Esophagus (tissue), 2 donors: ENCODE measurements around the gene CTSA. TPM values are rescaled to one million over a fixed set of nuclear protein-coding genes. Genes with fewer than 3 reads are reported as not detected.

Experiments
- H3K27ac ChIP-seq, 2 donors: one replicate each; pipeline ENCODE4 v1.5.1; 2013; ENCODE audit warnings: low read depth in 2 of 2, mild to moderate bottlenecking in 2 of 2, inconsistent platforms in 1 of 2, low read length in 1 of 2, moderate library complexity in 1 of 2
- H3K27me3 ChIP-seq, 2 donors: one replicate each; pipeline ENCODE4 v1.6.1; 2013; ENCODE audit warnings: low read length in 2 of 2, control low read depth in 1 of 2, mild to moderate bottlenecking in 1 of 2; ENCODE audit not compliant: insufficient read depth in 2 of 2, control insufficient read depth in 1 of 2
- H3K36me3 ChIP-seq, 2 donors: one replicate each; pipeline ENCODE4 v1.6.1; 2013; ENCODE audit warnings: low read length in 1 of 2; ENCODE audit not compliant: control insufficient read depth in 2 of 2, insufficient read depth in 2 of 2
- H3K4me1 ChIP-seq, 2 donors: one replicate each; pipeline ENCODE4 v1.6.1; 2013; ENCODE audit warnings: low read length in 1 of 2; ENCODE audit not compliant: control insufficient read depth in 2 of 2, insufficient read depth in 2 of 2
- H3K4me3 ChIP-seq, 2 donors: one replicate each; pipeline ENCODE4 v1.5.1; 2013; ENCODE audit warnings: low read length in 2 of 2, mild to moderate bottlenecking in 2 of 2, low read depth in 1 of 2, moderate library complexity in 1 of 2
- H3K9me3 ChIP-seq, 2 donors: one replicate each; pipeline ENCODE4 v1.6.1; 2013; ENCODE audit warnings: mild to moderate bottlenecking in 2 of 2, low read depth in 1 of 2, low read length in 1 of 2, moderate library complexity in 1 of 2; ENCODE audit not compliant: control insufficient read depth in 2 of 2, insufficient read depth in 1 of 2
- WGBS, 2 donors: extraction: QIAGEN DNeasy Blood & Tissue Kit; methylation state at CpG; one replicate each; pipeline ENCODE4 v1.1.7; 2013; 5-methylcytosine and 5-hydroxymethylcytosine counted together
- polyA plus RNA-seq, 2 donors: library from polyadenylated mRNA; stranded (reverse); fragments of 200-250 nt; gene quantifications; one replicate each; pipeline ENCODE4 v1.2.3, GENCODE V29; 2013
- donor health status: healthy with polysubstance abuse.
- donor health status: Bipolar disorder and iron deficiency.

CTSA gene
- polyA plus RNA-seq, 2 donors, result 43.6 to 55.0 TPM

GRCh38 chr20:45902199-45902701 lies 11.1 kb downstream of the CTSA start:
- H3K9me3 ChIP-seq, result no peaks in the 10 kb centered on the region
- no peak overlapping the region for H3K27ac ChIP-seq
- H3K36me3 ChIP-seq, result peaks cover 10 to 11% of the 10 kb centered on the region in 2 donors
- WGBS, 2 donors, result 92 to 97% methylated on average over 13 to 14 of the region's 14 CpGs
- no peaks in the 10 kb centered on the region for H3K27me3 ChIP-seq
- no peak overlapping the region for H3K4me3 ChIP-seq
- no peaks in the 10 kb centered on the region for H3K4me1 ChIP-seq

- no peaks in the 10 kb centered on the region for H3K4me1 ChIP-seq
- H3K27ac ChIP-seq, result no peak overlapping the region
- no peaks in the 10 kb centered on the region for H3K27me3 ChIP-seq
- no peak overlapping the region for H3K4me3 ChIP-seq
- no peaks in the 10 kb centered on the region for H3K9me3 ChIP-seq
- peaks cover 3 to 7% of the 10 kb centered on the region in 2 donors for H3K36me3 ChIP-seq
- WGBS, 2 donors, result 86 to 87% methylated on average over 16 of the region's 16 CpGs
Measured at GRCh38 chr20:45904583-45905504, 13.7 kb downstream of the CTSA start.

- 87 to 89% methylated on average over 8 of the region's 8 CpGs for WGBS, 2 donors
- Histone ChIP-seq H3K4me1 (no peaks in the 10 kb centered on the region), H3K36me3 (peaks cover 3 to 7% of the 10 kb centered on the region in 2 donors), H3K9me3 (no peaks in the 10 kb centered on the region), H3K27ac (no peak overlapping the region), H3K27me3 (no peaks in the 10 kb centered on the region), H3K4me3 (no peak overlapping the region)
Measured at GRCh38 chr20:45905505-45906079, 14.5 kb downstream of the CTSA start.

- Histone ChIP-seq H3K4me1 (peaks cover 8 to 11% of the 10 kb centered on the region in 2 donors), H3K27me3 (no peaks in the 10 kb centered on the region), H3K27ac (no peak overlapping the region), H3K9me3 (no peaks in the 10 kb centered on the region), H3K36me3 (peaks cover 1 to 7% of the 10 kb centered on the region in 2 donors), H3K4me3 (no peak overlapping the region)
- 92 to 95% methylated on average over 17 of the region's 17 CpGs for WGBS, 2 donors
Measured at GRCh38 chr20:45907219-45907948, 16.2 kb downstream of the CTSA start.

GRCh38 chr20:45908084-45908483 lies 16.9 kb downstream of the CTSA start:
- H3K27ac ChIP-seq, result no peak overlapping the region
- H3K4me3 ChIP-seq, result no peak overlapping the region
- 90 to 96% methylated on average over 2 of the region's 2 CpGs for WGBS, 2 donors
- peaks cover 0 to 7% of the 10 kb centered on the region in 2 donors for H3K36me3 ChIP-seq
- no peaks in the 10 kb centered on the region for H3K27me3 ChIP-seq
- H3K9me3 ChIP-seq, result no peaks in the 10 kb centered on the region
- peaks cover 10 to 11% of the 10 kb centered on the region in 2 donors for H3K4me1 ChIP-seq

GRCh38 chr20:45909336-45909808 lies 18.2 kb downstream of the CTSA start:
- H3K27me3 ChIP-seq, result no peaks in the 10 kb centered on the region
- 88 to 91% methylated on average over 12 of the region's 12 CpGs for WGBS, 2 donors
- no peak overlapping the region for H3K27ac ChIP-seq
- H3K4me3 ChIP-seq, result no peak overlapping the region
- H3K4me1 ChIP-seq, result peaks cover 10 to 11% of the 10 kb centered on the region in 2 donors
- H3K36me3 ChIP-seq, result peaks cover 0 to 7% of the 10 kb centered on the region in 2 donors
- no peaks in the 10 kb centered on the region for H3K9me3 ChIP-seq

GRCh38 chr20:45909817-45910669 lies 18.9 kb downstream of the CTSA start:
- 79 to 80% methylated on average over 22 of the region's 22 CpGs for WGBS, 2 donors
- Histone ChIP-seq H3K4me1 (peaks cover 10 to 11% of the 10 kb centered on the region in 2 donors), H3K4me3 (no peak overlapping the region), H3K27me3 (no peaks in the 10 kb centered on the region), H3K9me3 (no peaks in the 10 kb centered on the region), H3K36me3 (peaks cover 0 to 1% of the 10 kb centered on the region in 2 donors), H3K27ac (peak overlapping the region in 1 of 2 donors; percentile 50)

- H3K4me1 ChIP-seq, result peaks cover 10 to 11% of the 10 kb centered on the region in 2 donors
Measured at GRCh38 chr20:45910670-45911485, 19.7 kb downstream of the CTSA start.

More at GRCh38 chr20:45910670-45911485, 19.7 kb downstream of the CTSA start:
- no peaks in the 10 kb centered on the region for H3K9me3 ChIP-seq
- 2 to 4% methylated on average over 43 of the region's 43 CpGs for WGBS, 2 donors
- peak overlapping the region; percentile 41 to 43 for H3K4me3 ChIP-seq
- no peaks in the 10 kb centered on the region for H3K27me3 ChIP-seq
- peak overlapping the region; percentile 70 to 88 for H3K27ac ChIP-seq
- H3K36me3 ChIP-seq, result no peaks in the 10 kb centered on the region
